GM23338 (cell line): ENCODE data around the gene ALG9. TPM values are rescaled to one million over a fixed set of nuclear protein-coding genes. Genes with fewer than 3 reads are reported as not detected.

Experiments used
- ATAC-seq: fragments of 200-7000 bp; cut with Tn5 transposase; 3 replicates; pipeline ENCODE4 v1.9.1; 2020
- DNase-seq: peaks from one replicate; pipeline ENCODE4 v3.0.0-alpha.2; 2015; ENCODE audit warnings: low spot score
- H2AFZ ChIP-seq: fragments of 200-600 bp; sonication (generic); 2 replicates; pipeline ENCODE4 v1.8.0; 2016; ENCODE audit warnings: antibody characterized with exemption, mild to moderate bottlenecking, moderate library complexity
- H3F3A ChIP-seq: fragments of 200-600 bp; sonication (generic); replicated peaks from 2 replicates; pipeline ENCODE4 v1.8.0; 2017; ENCODE audit warnings: antibody characterized with exemption, mixed run types, low read depth
- H3K27ac ChIP-seq: fragments of 200-600 bp; sonication (generic); 2 replicates; pipeline ENCODE4 v1.6.1; 2016; ENCODE audit warnings: low read depth
- H3K27me3 ChIP-seq: fragments of 200-600 bp; sonication (generic); 2 replicates; pipeline ENCODE4 v1.8.0; 2016; ENCODE audit warnings: mild to moderate bottlenecking, mixed run types, moderate library complexity; ENCODE audit not compliant: insufficient read depth
- H3K36me3 ChIP-seq: fragments of 200-600 bp; sonication (generic); 2 replicates; pipeline ENCODE4 v1.8.0; 2016; ENCODE audit warnings: mild to moderate bottlenecking; ENCODE audit not compliant: insufficient read depth
- H3K4me1 ChIP-seq: fragments of 200-600 bp; sonication (generic); 2 replicates; pipeline ENCODE4 v1.8.0; 2016; ENCODE audit warnings: mild to moderate bottlenecking, moderate library complexity; ENCODE audit not compliant: insufficient read depth
- H3K4me2 ChIP-seq: fragments of 200-600 bp; sonication (generic); 2 replicates; pipeline ENCODE4 v1.7.1; 2017; ENCODE audit warnings: mixed run types
- H3K4me3 ChIP-seq: fragments of 200-600 bp; sonication (generic); 2 replicates; pipeline ENCODE4 v1.6.1; 2016; ENCODE audit warnings: mixed run types
- H3K79me2 ChIP-seq: fragments of 200-600 bp; sonication (generic); replicated peaks from 2 replicates; pipeline ENCODE4 v1.8.0; 2017; ENCODE audit warnings: mild to moderate bottlenecking; ENCODE audit not compliant: insufficient read depth
- H3K9me2 ChIP-seq: fragments of 200-600 bp; sonication (generic); 2 replicates; pipeline ENCODE4 v1.8.0; 2017; ENCODE audit not compliant: insufficient read depth
- H4K20me1 ChIP-seq: fragments of 200-600 bp; sonication (generic); replicated peaks from 2 replicates; pipeline ENCODE4 v1.8.0; 2017; ENCODE audit warnings: mild to moderate bottlenecking; ENCODE audit not compliant: insufficient read depth
- H3K27ac Mint-ChIP-seq: 2 replicates; pipeline ENCODE4 v1.8.0; 2020; ENCODE audit warnings: inconsistent platforms, mild to moderate bottlenecking, moderate library complexity, mixed read lengths
- H3K27me3 Mint-ChIP-seq: 3 replicates; pipeline ENCODE4 v1.8.0; 2022; ENCODE audit warnings: low read depth, mild to moderate bottlenecking, moderate library complexity, mixed read lengths, inconsistent platforms; ENCODE audit not compliant: insufficient read depth, poor library complexity
- H3K36me3 Mint-ChIP-seq: 3 replicates; pipeline ENCODE4 v1.8.0; 2021; ENCODE audit warnings: low read depth, mild to moderate bottlenecking, inconsistent platforms, moderate library complexity, mixed read lengths
- H3K4me1 Mint-ChIP-seq: 3 replicates; pipeline ENCODE4 v1.8.0; 2020; ENCODE audit warnings: mild to moderate bottlenecking, inconsistent platforms, mixed read lengths
- H3K4me3 Mint-ChIP-seq: 3 replicates; pipeline ENCODE4 v1.8.0; 2021; ENCODE audit warnings: moderate library complexity, mild to moderate bottlenecking, inconsistent platforms, mixed read lengths
- H3K9me3 Mint-ChIP-seq: 3 replicates; pipeline ENCODE4 v1.8.0; 2020; ENCODE audit warnings: moderate library complexity, mild to moderate bottlenecking, inconsistent platforms, mixed read lengths
- CREB1 ChIP-seq: fragments of 250-450 bp; sonication (Bioruptor Pico); IDR thresholded peaks from 2 replicates; pipeline ENCODE4 v1.5.0; 2020; ENCODE audit warnings: low read depth, mild to moderate bottlenecking, moderate library complexity
- CTCF ChIP-seq, 2 experiments: fragments of 200-600 bp in 1 of 2; sonication (generic) in 1 of 2; conservative IDR thresholded peaks; 2 replicates each; pipeline versions ENCODE4 v1.5.1 to v1.6.1; 2016 to 2017; ENCODE audit warnings: antibody characterized with exemption in 2 of 2, low read depth in 2 of 2, mild to moderate bottlenecking in 2 of 2, moderate library complexity in 1 of 2
- POLR2AphosphoS5 ChIP-seq: IDR thresholded peaks from 2 replicates; pipeline ENCODE4 v1.6.1; 2016; ENCODE audit warnings: antibody characterized with exemption, low read depth
- ZNF331 ChIP-seq: fragments of 250-450 bp; sonication (Bioruptor Pico); IDR thresholded peaks from 2 replicates; pipeline ENCODE4 v1.5.0; 2020; ENCODE audit warnings: low read depth, mild to moderate bottlenecking, moderate library complexity
- ZNF462 ChIP-seq: fragments of 250-450 bp; sonication (Bioruptor Pico); IDR thresholded peaks from 2 replicates; pipeline ENCODE4 v1.5.0; 2020; ENCODE audit warnings: mild to moderate bottlenecking, moderate library complexity
- polyA plus RNA-seq: library from polyadenylated mRNA; unstranded; fragments of >200 nt; fragmentation: Nextera tagmentation; extraction: Ambion mirVana; gene quantifications from 2 replicates; pipeline ENCODE4 v1.2.1, GENCODE V29; 2016
- total RNA-seq: library from RNA; depleted of rRNA; stranded (reverse); fragments of >200 nt; shearing (Covaris generic); gene quantifications from 2 replicates; pipeline ENCODE4 v1.2.3, GENCODE V29; 2014

ALG9 gene
- total and polyA plus RNA-seq, 2 experiments from 2014 or later: 25.4 to 31.1 TPM

DNA sequence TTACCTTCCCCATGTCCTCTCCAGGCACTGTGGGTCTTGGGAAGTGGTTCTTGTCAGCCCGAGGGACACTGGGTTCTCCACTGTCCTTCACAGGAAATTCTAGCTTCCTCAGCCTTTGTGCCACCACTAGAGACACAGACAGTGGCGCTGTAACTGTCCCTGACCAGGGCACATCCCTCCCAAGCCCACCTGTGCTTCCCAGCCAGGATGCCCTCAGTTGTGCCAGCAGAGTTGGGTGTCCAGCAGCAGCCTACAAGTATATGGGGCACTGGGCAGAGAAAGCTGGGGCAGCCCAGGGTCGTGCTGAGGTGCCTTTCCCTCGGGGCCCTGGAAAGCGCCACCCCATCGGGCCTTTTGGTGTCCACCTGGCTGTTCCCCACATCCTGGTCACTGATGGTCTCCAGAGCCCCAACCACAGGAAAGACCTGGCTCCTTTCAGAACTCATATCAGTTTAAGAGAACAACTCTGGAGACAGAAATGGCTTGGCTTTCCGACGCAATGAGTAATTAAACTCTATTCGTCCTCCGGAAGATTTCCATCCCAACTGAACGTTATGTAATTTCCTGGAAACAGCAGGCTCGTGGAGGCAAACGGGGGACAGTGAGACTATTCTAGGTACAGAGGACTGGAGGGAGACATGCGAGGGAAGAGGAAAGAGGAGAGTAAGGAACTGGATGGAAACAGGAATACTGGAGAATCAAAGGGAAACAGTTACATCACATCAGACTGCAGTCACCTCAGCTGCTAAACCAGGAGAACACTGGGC is 133.8 kb downstream of the ALG9 start:
- H3K4me3 Mint-ChIP-seq: no peak overlapping the region

More for the DNA sequence above, 133.8 kb downstream of the ALG9 start:
- no peak overlapping the region for H3K4me3 ChIP-seq
- TF ChIP-seq ZNF462 (CRISPR knock-in tag) (no peak), CTCF (conservative IDR thresholded peaks at IDR 0.05; ENCODE audit: low read depth in 2 of 2) (no peak), ZNF331 (no peak), POLR2AphosphoS5 (no peak), CREB1 (CRISPR knock-in tag) (no peak)
- DNase-seq (no peak), ATAC-seq (no peak)
- H3K4me2 ChIP-seq: no peak overlapping the region
- no peaks in the 10 kb centered on the region; the same call in 1 of the 2 replicates for H4K20me1 ChIP-seq
- no peaks in the 10 kb centered on the region for H3K79me2 ChIP-seq
- peaks cover 32% of the 10 kb centered on the region for H3K36me3 Mint-ChIP-seq
- peaks cover 27% of the 10 kb centered on the region; the same call in 2 of the 3 replicates for H3K4me1 Mint-ChIP-seq
- H3K4me1 ChIP-seq: peaks cover 5% of the 10 kb centered on the region
- H3F3A ChIP-seq: no peaks in the 10 kb centered on the region
- no peaks in the 10 kb centered on the region for H3K9me3 Mint-ChIP-seq
- peaks cover 6% of the 10 kb centered on the region for H3K27me3 Mint-ChIP-seq
- no peaks in the 10 kb centered on the region for H3K27me3 ChIP-seq
- H3K36me3 ChIP-seq: peaks cover 19% of the 10 kb centered on the region
- no peak overlapping the region for H3K27ac ChIP-seq
- H3K27ac Mint-ChIP-seq: peak overlapping the region; percentile 55; the same call in 1 of the 2 replicates
- no peaks in the 10 kb centered on the region for H3K9me2 ChIP-seq
- no peak overlapping the region for H2AFZ ChIP-seq
